CD14-positive monocyte (primary cell): ENCODE results near the gene POU6F2. TPM values are rescaled to one million over a fixed set of nuclear protein-coding genes. Genes with fewer than 3 reads are reported as not detected.

Source experiments
- DNase-seq, 3 donors: peaks; one replicate each; pipeline ENCODE4 v3.0.0-alpha.2; 2011 to 2022
- H2AFZ ChIP-seq: 2 replicates; pipeline ENCODE4 v1.6.0; 2012; ENCODE audit warnings: mild to moderate bottlenecking, low read depth, low read length, inconsistent platforms; ENCODE audit not compliant: insufficient read depth, poor library complexity, severe bottlenecking
- H3K27ac ChIP-seq, 2 donors: 1 replicate in 1 of 2; 2 replicates in 1 of 2; pipeline ENCODE4 v1.5.1; 2012 to 2013; ENCODE audit warnings: low read length in 2 of 2, control low read depth in 1 of 2, inconsistent platforms in 1 of 2, low read depth in 1 of 2, mild to moderate bottlenecking in 1 of 2
- H3K27me3 ChIP-seq, 2 donors: one replicate each; pipeline versions ENCODE4 v1.6.0 to v1.6.1; 2011 to 2013; ENCODE audit warnings: low read length in 2 of 2; ENCODE audit not compliant: control insufficient read depth in 2 of 2, insufficient read depth in 2 of 2
- H3K36me3 ChIP-seq, 2 donors: replicated peaks in 1 of 2; 1 replicate in 1 of 2; 2 replicates in 1 of 2; pipeline versions ENCODE4 v1.5.1 to v1.6.1; 2012 to 2013; ENCODE audit warnings: low read length in 2 of 2, control low read depth in 1 of 2, inconsistent platforms in 1 of 2, mild to moderate bottlenecking in 1 of 2; ENCODE audit not compliant: insufficient read depth in 2 of 2, control insufficient read depth in 1 of 2
- H3K4me1 ChIP-seq, 2 donors: 1 replicate in 1 of 2; 2 replicates in 1 of 2; pipeline versions ENCODE4 v1.5.1 to v1.6.1; 2012 to 2013; ENCODE audit warnings: low read length in 2 of 2, control low read depth in 1 of 2, inconsistent platforms in 1 of 2, mild to moderate bottlenecking in 1 of 2, moderate library complexity in 1 of 2; ENCODE audit not compliant: insufficient read depth in 2 of 2, control insufficient read depth in 1 of 2
- H3K4me2 ChIP-seq: replicated peaks from 2 replicates; pipeline ENCODE3; 2012; ENCODE audit warnings: low read length, moderate library complexity, mild to moderate bottlenecking; ENCODE audit not compliant: poor library complexity, severe bottlenecking; ENCODE audit errors: extremely low read depth
- H3K4me3 ChIP-seq, 3 experiments: fragments of 200-600 bp in 1 of 3; sonication (generic) in 1 of 3; replicated peaks in 1 of 3; 1 replicate in 2 of 3; 2 replicates in 1 of 3; pipeline ENCODE4 v1.5.1; 2011 to 2013; ENCODE audit warnings: low read length in 3 of 3, mild to moderate bottlenecking in 3 of 3, control low read depth in 2 of 3, low read depth in 2 of 3, inconsistent platforms in 1 of 3, moderate library complexity in 1 of 3
- H3K79me2 ChIP-seq: 2 replicates; pipeline ENCODE4 v1.6.0; 2012; ENCODE audit warnings: mild to moderate bottlenecking, control low read depth, inconsistent platforms, low read length, moderate library complexity; ENCODE audit not compliant: insufficient read depth
- H3K9ac ChIP-seq: 2 replicates; pipeline ENCODE4 v1.6.0; 2017; ENCODE audit warnings: low read length, mild to moderate bottlenecking; ENCODE audit not compliant: insufficient read depth, poor library complexity, severe bottlenecking
- H3K9me3 ChIP-seq, 2 donors: replicated peaks in 1 of 2; 1 replicate in 1 of 2; 2 replicates in 1 of 2; pipeline versions ENCODE4 v1.5.1 to v1.6.1; 2012 to 2013; ENCODE audit warnings: low read length in 2 of 2, control low read depth in 1 of 2; ENCODE audit not compliant: control insufficient read depth in 1 of 2, insufficient read depth in 1 of 2
- H4K20me1 ChIP-seq: 2 replicates; pipeline ENCODE4 v1.6.0; 2012; ENCODE audit warnings: mild to moderate bottlenecking, low read length, control low read depth, moderate library complexity; ENCODE audit not compliant: insufficient read depth
- H3K27ac Mint-ChIP-seq, 7 donors: one replicate each; pipeline ENCODE4 v1.8.0; 2020; ENCODE audit warnings: mild to moderate bottlenecking in 7 of 7, mixed read lengths in 7 of 7, moderate library complexity in 6 of 7, inconsistent platforms in 2 of 7
- H3K27me3 Mint-ChIP-seq, 3 donors: one replicate each; pipeline ENCODE4 v1.8.0; 2021 to 2022; ENCODE audit warnings: low read depth in 3 of 3, mild to moderate bottlenecking in 3 of 3, mixed read lengths in 3 of 3, moderate library complexity in 3 of 3, inconsistent platforms in 1 of 3
- H3K36me3 Mint-ChIP-seq, 2 donors: one replicate each; pipeline ENCODE4 v1.8.0; 2020; ENCODE audit warnings: mixed read lengths in 2 of 2, inconsistent platforms in 1 of 2, mild to moderate bottlenecking in 1 of 2
- H3K4me1 Mint-ChIP-seq: one replicate; pipeline ENCODE4 v1.8.0; 2020; ENCODE audit warnings: mild to moderate bottlenecking, mixed read lengths
- H3K4me3 Mint-ChIP-seq, 2 donors: one replicate each; pipeline ENCODE4 v1.8.0; 2020; ENCODE audit warnings: mild to moderate bottlenecking in 2 of 2, mixed read lengths in 2 of 2, moderate library complexity in 1 of 2
- H3K9me3 Mint-ChIP-seq, 7 donors: one replicate each; pipeline ENCODE4 v1.8.0; 2020 to 2022; ENCODE audit warnings: mixed read lengths in 7 of 7, mild to moderate bottlenecking in 6 of 7, moderate library complexity in 6 of 7, inconsistent platforms in 2 of 7
- WGBS: methylation state at CpG from one replicate; pipeline ENCODE4 v1.1.5; 2013; ENCODE audit warnings: missing lambda C conversion rate; ENCODE audit not compliant: insufficient coverage; 5-methylcytosine and 5-hydroxymethylcytosine counted together
- intact Hi-C, 2 donors: fragments of 100-400 bp; cut with micrococcal nuclease; formaldehyde crosslinking; loops; one replicate each; pipeline versions ENCODE4 v1.15.0 to v1.15.1; 2023
- polyA plus RNA-seq, 3 donors: library from polyadenylated mRNA; depleted of rRNA in 1 of 3; unstranded in 2 of 3; stranded (reverse) in 1 of 3; fragments of 300-500 nt in 2 of 3; fragments of >200 nt in 1 of 3; fragmentation: Illumina TruSeq in 2 of 3; gene quantifications; 1 replicate in 2 of 3; 2 replicates in 1 of 3; pipeline ENCODE4 v1.2.3, GENCODE V29; 2012 to 2021
- TF ChIP-seq, protein P1 (sequence below): fragments of 200-600 bp; IDR thresholded peaks from one replicate; pipeline ENCODE4 v1.8.0; 2022; ENCODE audit warnings: antibody characterized with exemption, mild to moderate bottlenecking

The POU6F2 gene
- polyA plus RNA-seq, 3 donors = not detected

GRCh38 chr7:39100270-39100669 lies 122.6 kb downstream of the POU6F2 start:
- H2AFZ ChIP-seq = no peak overlapping the region
- H3K9ac ChIP-seq = no peak overlapping the region
- H3K27ac ChIP-seq = no peak overlapping the region
- H3K27me3 ChIP-seq = no peaks in the 10 kb centered on the region
- no peaks in the 10 kb centered on the region for H3K4me1 Mint-ChIP-seq
- no peak overlapping the region for H3K4me3 Mint-ChIP-seq
- WGBS = no CpG with 5 or more reads among the region's 2 CpGs
- intact Hi-C loops = no loop called here
- no peaks in the 10 kb centered on the region for H3K79me2 ChIP-seq
- H3K36me3 ChIP-seq = no peaks in the 10 kb centered on the region
- H3K4me2 ChIP-seq = no peak overlapping the region
- H3K9me3 ChIP-seq = no peaks in the 10 kb centered on the region
- TF ChIP-seq, protein P1, sequence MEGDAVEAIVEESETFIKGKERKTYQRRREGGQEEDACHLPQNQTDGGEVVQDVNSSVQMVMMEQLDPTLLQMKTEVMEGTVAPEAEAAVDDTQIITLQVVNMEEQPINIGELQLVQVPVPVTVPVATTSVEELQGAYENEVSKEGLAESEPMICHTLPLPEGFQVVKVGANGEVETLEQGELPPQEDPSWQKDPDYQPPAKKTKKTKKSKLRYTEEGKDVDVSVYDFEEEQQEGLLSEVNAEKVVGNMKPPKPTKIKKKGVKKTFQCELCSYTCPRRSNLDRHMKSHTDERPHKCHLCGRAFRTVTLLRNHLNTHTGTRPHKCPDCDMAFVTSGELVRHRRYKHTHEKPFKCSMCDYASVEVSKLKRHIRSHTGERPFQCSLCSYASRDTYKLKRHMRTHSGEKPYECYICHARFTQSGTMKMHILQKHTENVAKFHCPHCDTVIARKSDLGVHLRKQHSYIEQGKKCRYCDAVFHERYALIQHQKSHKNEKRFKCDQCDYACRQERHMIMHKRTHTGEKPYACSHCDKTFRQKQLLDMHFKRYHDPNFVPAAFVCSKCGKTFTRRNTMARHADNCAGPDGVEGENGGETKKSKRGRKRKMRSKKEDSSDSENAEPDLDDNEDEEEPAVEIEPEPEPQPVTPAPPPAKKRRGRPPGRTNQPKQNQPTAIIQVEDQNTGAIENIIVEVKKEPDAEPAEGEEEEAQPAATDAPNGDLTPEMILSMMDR = no peak
- no peak for DNase-seq
- H3K27ac Mint-ChIP-seq = no peak overlapping the region
- H3K4me3 ChIP-seq = no peak overlapping the region
- no peaks in the 10 kb centered on the region for H3K36me3 Mint-ChIP-seq
- H4K20me1 ChIP-seq = no peaks in the 10 kb centered on the region
- H3K27me3 Mint-ChIP-seq = peaks cover 0 to 4% (median 0%) of the 10 kb centered on the region in 3 donors
- peaks cover 0 to 5% (median 0%) of the 10 kb centered on the region in 7 donors for H3K9me3 Mint-ChIP-seq
- H3K4me1 ChIP-seq = no peaks in the 10 kb centered on the region

DNA sequence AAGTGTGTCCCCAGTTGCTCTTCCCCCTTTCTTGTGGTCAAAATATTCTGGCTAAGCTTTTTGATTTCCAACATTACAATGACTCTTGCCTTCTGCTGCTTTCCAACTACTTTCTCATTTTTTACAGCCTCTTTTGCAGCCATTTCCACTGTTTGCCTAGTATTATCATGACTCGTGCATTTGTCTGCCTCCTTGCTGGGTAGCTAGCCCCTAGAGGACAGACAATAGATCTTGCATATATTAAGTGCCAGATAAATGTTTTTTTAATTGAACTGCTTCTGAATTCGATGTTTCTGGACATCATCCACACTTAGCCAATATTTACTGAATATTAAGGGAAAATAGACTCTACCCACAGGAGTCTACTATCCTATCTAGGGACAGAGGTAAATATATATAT lies 124.5 kb downstream of the POU6F2 start:
- no CpG with 5 or more reads among the region's 2 CpGs for WGBS

More for the DNA sequence above, 124.5 kb downstream of the POU6F2 start:
- no peaks in the 10 kb centered on the region for H3K36me3 Mint-ChIP-seq
- no peak overlapping the region for H3K27ac Mint-ChIP-seq
- no peak overlapping the region for H3K4me3 Mint-ChIP-seq
- Histone ChIP-seq H3K9me3 (no peaks in the 10 kb centered on the region), H3K9ac (no peak overlapping the region), H3K4me3 (no peak overlapping the region), H3K4me2 (no peak overlapping the region), H3K4me1 (no peaks in the 10 kb centered on the region), H3K36me3 (no peaks in the 10 kb centered on the region), H3K27ac (no peak overlapping the region), H2AFZ (no peak overlapping the region), H4K20me1 (no peaks in the 10 kb centered on the region), H3K27me3 (no peaks in the 10 kb centered on the region), H3K79me2 (no peaks in the 10 kb centered on the region)
- TF ChIP-seq, protein P1 = no peak
- intact Hi-C loops = no loop called here
- H3K27me3 Mint-ChIP-seq = peaks cover 0 to 4% (median 0%) of the 10 kb centered on the region in 3 donors
- no peak for DNase-seq
- peaks cover 0 to 5% (median 3%) of the 10 kb centered on the region in 7 donors for H3K9me3 Mint-ChIP-seq
- no peaks in the 10 kb centered on the region for H3K4me1 Mint-ChIP-seq
